HEK293 (cell line): ENCODE results near the gene USP6.

ENCODE experiments used
- CTCF ChIP-seq: fragments of 450-650 bp; formaldehyde crosslinking; IDR thresholded peaks from 2 replicates; pipeline ENCODE4 v1.5.1; 2016; ENCODE audit warnings: missing biosample characterization, missing genetic modification characterization
- GLIS1 ChIP-seq: fragments of 450-650 bp; formaldehyde crosslinking; IDR thresholded peaks from 2 replicates; pipeline ENCODE4 v1.5.1; 2016; ENCODE audit warnings: missing biosample characterization, missing genetic modification characterization
- KLF9 ChIP-seq: fragments of 450-650 bp; formaldehyde crosslinking; IDR thresholded peaks from 2 replicates; pipeline ENCODE4 v1.5.1; 2016; ENCODE audit warnings: missing biosample characterization, missing genetic modification characterization, low read depth
- SCRT2 ChIP-seq: fragments of 450-650 bp; formaldehyde crosslinking; IDR thresholded peaks from 2 replicates; pipeline ENCODE4 v1.5.1; 2016; ENCODE audit warnings: missing biosample characterization, missing genetic modification characterization
- ZBTB6 ChIP-seq: fragments of 450-650 bp; formaldehyde crosslinking; IDR thresholded peaks from 2 replicates; pipeline ENCODE4 v1.5.1; 2017; ENCODE audit warnings: missing biosample characterization, missing genetic modification characterization
- ZNF112 ChIP-seq: fragments of 450-650 bp; formaldehyde crosslinking; IDR thresholded peaks from 2 replicates; pipeline ENCODE4 v1.5.0; 2017; ENCODE audit warnings: missing biosample characterization, missing genetic modification characterization
- ZNF26 ChIP-seq: fragments of 450-650 bp; formaldehyde crosslinking; IDR thresholded peaks from 2 replicates; pipeline ENCODE4 v1.5.1; 2016; ENCODE audit warnings: missing biosample characterization, missing genetic modification characterization
- ZNF639 ChIP-seq: fragments of 450-650 bp; formaldehyde crosslinking; IDR thresholded peaks from 2 replicates; pipeline ENCODE4 v1.5.1; 2016; ENCODE audit warnings: missing biosample characterization, missing genetic modification characterization
- TF ChIP-seq, protein P1 (sequence below): fragments of 450-650 bp; formaldehyde crosslinking; IDR thresholded peaks from 2 replicates; pipeline ENCODE4 v1.5.1; 2016; ENCODE audit warnings: missing biosample characterization, missing genetic modification characterization

DNA sequence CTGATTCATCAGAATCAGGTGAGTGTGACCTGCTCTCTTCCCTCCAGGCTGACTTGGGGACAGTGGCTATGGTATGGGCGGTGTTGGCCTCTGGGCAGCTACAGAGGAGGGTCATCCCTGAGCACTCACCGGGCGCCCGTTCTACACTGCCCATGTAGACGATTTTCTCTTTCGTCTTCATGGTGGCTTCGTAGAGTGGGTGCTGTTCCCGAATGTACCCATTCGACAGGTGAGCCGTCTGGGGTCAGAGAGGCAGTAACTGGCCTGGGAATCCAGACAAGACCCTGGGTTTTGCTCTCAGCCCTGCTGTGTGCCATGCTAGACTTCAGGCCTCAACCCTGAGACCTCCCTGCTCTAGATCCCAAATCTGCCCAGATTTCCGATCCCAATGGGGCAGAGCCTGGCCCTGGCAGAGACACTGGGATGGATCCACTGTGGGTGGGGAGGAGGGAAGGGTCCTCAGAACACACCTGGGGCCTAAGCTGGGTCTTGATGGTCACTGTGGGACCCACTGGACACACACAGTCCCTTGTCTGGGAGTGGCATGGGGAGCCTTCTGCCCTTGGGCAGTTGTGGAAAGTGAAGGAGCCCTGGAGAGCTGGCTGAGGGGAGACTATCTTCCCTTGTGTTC, 13.2 kb downstream of the USP6 start:
- no peak for TF ChIP-seq SCRT2
- TF ChIP-seq ZNF26 (tag by site-specific recombination) = no peak
- TF ChIP-seq KLF9 (tag by site-specific recombination) = no peak
- TF ChIP-seq ZNF112 (tag by site-specific recombination) = no peak
- TF ChIP-seq CTCF = no peak
- TF ChIP-seq GLIS1 (tag by site-specific recombination) = no peak
- TF ChIP-seq ZNF639 (tag by site-specific recombination) = no peak
- TF ChIP-seq, protein P1, sequence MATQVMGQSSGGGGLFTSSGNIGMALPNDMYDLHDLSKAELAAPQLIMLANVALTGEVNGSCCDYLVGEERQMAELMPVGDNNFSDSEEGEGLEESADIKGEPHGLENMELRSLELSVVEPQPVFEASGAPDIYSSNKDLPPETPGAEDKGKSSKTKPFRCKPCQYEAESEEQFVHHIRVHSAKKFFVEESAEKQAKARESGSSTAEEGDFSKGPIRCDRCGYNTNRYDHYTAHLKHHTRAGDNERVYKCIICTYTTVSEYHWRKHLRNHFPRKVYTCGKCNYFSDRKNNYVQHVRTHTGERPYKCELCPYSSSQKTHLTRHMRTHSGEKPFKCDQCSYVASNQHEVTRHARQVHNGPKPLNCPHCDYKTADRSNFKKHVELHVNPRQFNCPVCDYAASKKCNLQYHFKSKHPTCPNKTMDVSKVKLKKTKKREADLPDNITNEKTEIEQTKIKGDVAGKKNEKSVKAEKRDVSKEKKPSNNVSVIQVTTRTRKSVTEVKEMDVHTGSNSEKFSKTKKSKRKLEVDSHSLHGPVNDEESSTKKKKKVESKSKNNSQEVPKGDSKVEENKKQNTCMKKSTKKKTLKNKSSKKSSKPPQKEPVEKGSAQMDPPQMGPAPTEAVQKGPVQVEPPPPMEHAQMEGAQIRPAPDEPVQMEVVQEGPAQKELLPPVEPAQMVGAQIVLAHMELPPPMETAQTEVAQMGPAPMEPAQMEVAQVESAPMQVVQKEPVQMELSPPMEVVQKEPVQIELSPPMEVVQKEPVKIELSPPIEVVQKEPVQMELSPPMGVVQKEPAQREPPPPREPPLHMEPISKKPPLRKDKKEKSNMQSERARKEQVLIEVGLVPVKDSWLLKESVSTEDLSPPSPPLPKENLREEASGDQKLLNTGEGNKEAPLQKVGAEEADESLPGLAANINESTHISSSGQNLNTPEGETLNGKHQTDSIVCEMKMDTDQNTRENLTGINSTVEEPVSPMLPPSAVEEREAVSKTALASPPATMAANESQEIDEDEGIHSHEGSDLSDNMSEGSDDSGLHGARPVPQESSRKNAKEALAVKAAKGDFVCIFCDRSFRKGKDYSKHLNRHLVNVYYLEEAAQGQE (tag by site-specific recombination) = no peak
- TF ChIP-seq ZBTB6 = no peak
